GM18526 (cell line): Measurements from ENCODE around the gene MAP3K12.

Experiments
- POLR2A ChIP-seq: IDR thresholded peaks from 3 replicates; pipeline ENCODE4 v1.6.1; 2011; ENCODE audit not compliant: insufficient read length; ENCODE audit errors: extremely low read depth

MAP3K12 gene

GRCh38 chr12:53500776-53501614 lies 1.7 kb upstream of the MAP3K12 start, which contains the start of gene TARBP2:
Gene TARBP2, plus strand, starts transcription at chr12:53501283. Its CDS starts 126 bp downstream, at chr12:53501409.
- peak; percentile 75 for TF ChIP-seq POLR2A

- peak; percentile 73 for TF ChIP-seq POLR2A
Observed at GRCh38 chr12:53500142-53500775, 1.0 kb upstream of the MAP3K12 start.

DNA sequence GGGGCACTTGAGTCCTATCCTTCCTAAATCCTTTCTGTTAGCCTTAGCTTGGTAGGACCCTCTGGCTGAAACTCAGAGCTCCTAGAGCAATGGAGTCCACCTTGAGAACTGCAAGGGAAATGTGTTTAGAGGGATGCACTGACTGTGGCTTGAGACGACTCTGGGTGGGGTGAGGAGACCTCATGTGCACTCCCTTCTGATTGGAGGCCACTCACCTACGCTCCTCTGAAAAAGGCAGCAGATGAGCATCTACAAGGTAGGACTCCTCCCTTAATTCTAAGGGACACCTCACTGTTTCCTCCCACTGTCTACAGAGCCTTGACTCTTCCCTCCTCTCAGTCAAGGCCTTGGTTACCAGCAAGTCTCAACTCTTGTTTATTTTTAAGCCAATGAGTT lies 1.0 kb downstream of the MAP3K12 start:
- no peak for TF ChIP-seq POLR2A

GRCh38 chr12:53497461-53497860 lies 1.8 kb downstream of the MAP3K12 start:
- no peak for TF ChIP-seq POLR2A

- no peak for TF ChIP-seq POLR2A
Observed at GRCh38 chr12:53496752-53497032, 2.6 kb downstream of the MAP3K12 start.

- no peak for TF ChIP-seq POLR2A
Observed at GRCh38 chr12:53495903-53496751, 3.1 kb downstream of the MAP3K12 start.

- TF ChIP-seq POLR2A: no peak
Observed at GRCh38 chr12:53493610-53494391, 5.5 kb downstream of the MAP3K12 start.

DNA sequence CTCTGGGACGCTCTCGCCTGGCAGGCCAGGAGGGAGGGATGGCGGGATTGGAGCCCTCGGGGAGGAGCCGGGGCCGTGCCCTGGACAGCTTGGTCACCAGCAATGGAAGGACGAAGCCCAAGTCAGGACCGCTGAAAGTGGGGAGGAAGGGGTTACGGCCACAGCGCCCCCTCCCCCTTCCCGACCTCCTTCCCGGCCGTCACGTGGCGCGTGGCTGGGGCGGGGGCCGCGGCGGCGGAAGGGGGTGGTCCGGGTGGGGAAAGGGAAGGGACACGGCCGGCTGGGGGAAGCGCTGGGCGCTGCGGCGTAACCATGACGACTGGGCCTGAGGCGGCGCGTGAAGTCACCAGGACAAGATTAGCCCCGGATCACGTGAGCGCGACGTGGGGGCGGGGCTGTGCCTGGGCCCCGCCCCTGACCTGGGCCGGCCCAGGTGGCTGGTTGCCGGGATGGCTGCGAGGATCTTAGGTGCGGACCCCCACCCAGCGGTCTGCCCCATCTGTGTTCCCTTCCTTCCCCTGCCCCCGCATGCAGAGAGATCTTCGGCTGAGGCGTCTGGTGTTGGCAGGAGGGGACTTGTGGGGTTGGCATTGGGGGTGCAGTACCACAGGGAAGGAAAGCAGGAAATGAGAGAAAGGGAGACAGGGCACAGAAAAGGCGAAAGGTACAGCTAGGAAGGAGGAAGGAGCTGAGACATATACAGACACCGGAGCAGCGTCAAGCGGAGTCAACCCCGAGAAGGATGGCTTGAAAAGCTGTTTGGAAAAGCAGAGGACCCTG lies 6.2 kb downstream of the MAP3K12 start:
- TF ChIP-seq POLR2A: peak; percentile 84

- TF ChIP-seq POLR2A: no peak
Observed at GRCh38 chr12:53492188-53492587, 7.1 kb downstream of the MAP3K12 start.

GRCh38 chr12:53489242-53489864 lies 9.9 kb downstream of the MAP3K12 start:
- TF ChIP-seq POLR2A: no peak

DNA sequence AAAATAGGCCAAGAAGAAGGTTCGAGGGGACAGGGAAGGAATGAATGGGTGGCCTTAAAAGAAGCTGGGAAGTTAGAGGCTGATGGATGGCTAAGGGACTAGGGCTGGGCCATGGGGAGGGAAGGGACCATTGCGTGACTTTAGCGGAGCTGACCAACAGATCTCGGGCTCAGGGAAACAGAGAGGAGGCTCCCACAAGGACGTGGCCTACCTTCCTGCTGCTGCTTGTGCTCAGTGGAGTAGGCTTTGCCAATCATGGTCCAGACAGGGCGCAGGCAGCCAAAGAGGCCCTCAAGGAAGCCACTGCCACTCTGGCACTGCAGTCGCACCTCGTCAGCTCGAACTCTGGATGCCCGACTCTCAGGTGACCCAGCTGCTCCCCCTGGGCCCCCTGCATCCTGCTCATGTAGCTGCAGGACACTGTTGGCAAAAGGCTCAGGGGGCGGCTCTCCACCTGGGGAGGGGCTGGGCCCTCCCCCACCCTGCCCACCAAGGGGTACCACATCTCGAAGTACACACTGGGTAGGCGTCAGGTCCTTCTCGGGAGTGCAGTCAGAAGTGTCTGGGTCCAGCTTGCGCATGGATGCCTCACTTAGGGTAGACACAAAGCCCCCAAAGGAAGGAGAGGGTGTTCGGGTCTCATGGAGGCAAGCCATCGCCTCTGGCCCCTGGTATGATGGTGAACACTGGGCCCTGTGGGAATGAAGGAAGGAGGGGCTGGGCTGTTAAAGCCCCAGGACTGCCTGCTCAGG lies 12.3 kb downstream of the MAP3K12 start:
- TF ChIP-seq POLR2A: no peak

GRCh38 chr12:53485955-53486735 lies 13.1 kb downstream of the MAP3K12 start:
- no peak for TF ChIP-seq POLR2A

- TF ChIP-seq POLR2A: no peak
Observed at GRCh38 chr12:53484686-53485575, 14.3 kb downstream of the MAP3K12 start.
